NOMO-1 treated with dmso at 0.1 percent for 144 hours (cell line): ENCODE data around the gene NECTIN4.
A peak's percentile ranks its signal among the peaks of the same experiment; 100 is the strongest.

Experiments used
- DNase-seq: peaks from one replicate; lab custom pipeline; 2025; ENCODE audit not compliant: unreplicated experiment; lab: John Stamatoyannopoulos, UW

The NECTIN4 gene

GRCh38 chr1:161061419-161061818, 27.9 kb downstream of the NECTIN4 start:
- DNase-seq: no peak

GRCh38 chr1:161059293-161059692, 30.1 kb downstream of the NECTIN4 start:
- no peak for DNase-seq

- no peak for DNase-seq
Observed at GRCh38 chr1:161054805-161055204, 34.6 kb downstream of the NECTIN4 start.

- no peak for DNase-seq
Observed at GRCh38 chr1:161054232-161054631, 35.1 kb downstream of the NECTIN4 start.

- DNase-seq: no peak
Observed at GRCh38 chr1:161052899-161053298, 36.5 kb downstream of the NECTIN4 start.

GRCh38 chr1:161051219-161051618, 38.1 kb downstream of the NECTIN4 start:
- DNase-seq: no peak

GRCh38 chr1:161048949-161049722, 40.2 kb downstream of the NECTIN4 start:
- no peak for DNase-seq

- no peak for DNase-seq
Observed at GRCh38 chr1:161047436-161048420, 41.6 kb downstream of the NECTIN4 start.

- peak; percentile 74 for DNase-seq
Observed at GRCh38 chr1:161046605-161047228, 42.6 kb downstream of the NECTIN4 start.

- DNase-seq: peak; percentile 95
Observed at GRCh38 chr1:161045736-161046604, 43.4 kb downstream of the NECTIN4 start, which contains the start of gene USF1. Gene USF1 (minus strand): TSS chr1:161045977. CDS start chr1:161043275, 2,702 bp downstream.

- DNase-seq: peak; percentile 93
Observed at GRCh38 chr1:161044908-161045735, 44.2 kb downstream of the NECTIN4 start.

- DNase-seq: no peak
Observed at GRCh38 chr1:161044535-161044907, 44.8 kb downstream of the NECTIN4 start.

GRCh38 chr1:161039546-161039945, 49.8 kb downstream of the NECTIN4 start:
- DNase-seq: no peak

- no peak for DNase-seq
Observed at GRCh38 chr1:161039154-161039545, 50.2 kb downstream of the NECTIN4 start.

- no peak for DNase-seq
Observed at GRCh38 chr1:161038523-161039153, 50.7 kb downstream of the NECTIN4 start, which contains the start of gene TSTD1. Gene TSTD1 (minus strand): TSS chr1:161038964. CDS start chr1:161038889, 75 bp downstream.

- no peak for DNase-seq
Observed at GRCh38 chr1:161037661-161038522, 51.5 kb downstream of the NECTIN4 start.

GRCh38 chr1:161033751-161034150, 55.6 kb downstream of the NECTIN4 start:
- no peak for DNase-seq

GRCh38 chr1:161032409-161032808, 56.9 kb downstream of the NECTIN4 start:
- no peak for DNase-seq
